Measurements from ENCODE around the gene KLF7. TPM values are rescaled to one million over a fixed set of nuclear protein-coding genes. Genes with fewer than 3 reads are reported as not detected.

KLF7 gene
- total and polyA plus RNA-seq, 9 of the 15 experiments (the other 6 are each of a cell fraction or from before 2014, with no cell fraction given), result 0.04 to 0.54 (median 0.07) TPM

DNA sequence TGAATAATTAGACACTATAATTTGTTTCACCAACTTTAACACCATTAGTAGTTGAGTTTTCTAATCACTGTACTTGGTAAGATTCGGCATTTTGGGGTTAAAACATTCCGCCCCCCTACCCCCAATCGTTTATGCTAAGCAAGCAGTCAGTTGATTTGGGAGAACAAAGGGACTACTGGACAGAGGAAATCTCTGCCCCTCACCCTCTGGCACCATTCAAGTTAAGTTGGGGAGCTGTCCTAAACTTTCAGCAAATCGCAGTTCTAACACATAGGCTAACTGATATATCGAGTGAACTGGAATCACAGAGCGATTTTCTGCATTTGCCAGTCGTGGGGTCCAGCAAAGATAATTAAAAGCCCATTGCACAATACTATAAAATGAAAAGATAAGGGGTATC lies 5.6 kb downstream of the KLF7 start (continued):
- no peak for TF ChIP-seq ZNF512 (tag; IDR thresholded peaks at IDR 0.05)

- no peaks in the 10 kb centered on the region for H3K79me2 ChIP-seq (ENCODE audit: control insufficient read depth, insufficient read depth, low read length)
- POLR2A ChIA-PET, result no interaction called here
- H3K27ac ChIP-seq (ENCODE audit: extremely low read depth, low read depth, low read length), result no peak overlapping the region
- H3K27me3 ChIP-seq (ENCODE audit: control insufficient read depth in 2 of 2, insufficient read depth in 2 of 2, low read length in 2 of 2), result peaks cover 8 to 13% of the 10 kb centered on the region in 2 experiments; a peak in 3 of 5 replicates
- H3K4me3 ChIP-seq, result no peak overlapping the region
- DNase-seq (ENCODE audit: extremely low read depth in 1 of 4, low spot score in 3 of 4) (no peak), FAIRE-seq (no peak), ATAC-seq (no peak)
- H3K4me1 ChIP-seq (replicated peaks in 1 of 2; ENCODE audit: control insufficient read depth in 2 of 2, insufficient read depth in 2 of 2, low read length in 2 of 2), result no peaks in the 10 kb centered on the region
- no peaks in the 10 kb centered on the region for H3K9me3 ChIP-seq (replicated peaks; ENCODE audit: control insufficient read depth, insufficient read depth, low read depth, low read length)
- no peak overlapping the region for H3K4me2 ChIP-seq (ENCODE audit: insufficient read depth, low read length)
- in situ Hi-C loops (cut with MboI), result no loop called here
- H3K9me1 ChIP-seq (ENCODE audit: control insufficient read depth, insufficient read depth, low read length), result no peaks in the 10 kb centered on the region
- H2AFZ ChIP-seq (ENCODE audit: low read depth, low read length), result no peak overlapping the region
- no peaks in the 10 kb centered on the region for H3K36me3 ChIP-seq (ENCODE audit: control insufficient read depth, insufficient read depth, low read length)
- CTCF ChIA-PET (ENCODE audit: low intra/inter-chr PET ratio), result no interaction called here
- BruUV-seq (replicated peaks), result no TSS peak
- WGBS (ENCODE audit: insufficient coverage, low coverage, missing lambda C conversion rate), result 0% methylated on average over 3 of the region's 4 CpGs
- intact Hi-C loops (cut with micrococcal nuclease), result no loop called here
- no peak overlapping the region for H3K9ac ChIP-seq (ENCODE audit: insufficient read depth in 1 of 2, low read depth in 2 of 2, low read length in 2 of 2)
- H4K20me1 ChIP-seq (replicated peaks; ENCODE audit: control insufficient read depth, insufficient read depth, low read length), result no peaks in the 10 kb centered on the region
- TF ChIP-seq, protein P1, sequence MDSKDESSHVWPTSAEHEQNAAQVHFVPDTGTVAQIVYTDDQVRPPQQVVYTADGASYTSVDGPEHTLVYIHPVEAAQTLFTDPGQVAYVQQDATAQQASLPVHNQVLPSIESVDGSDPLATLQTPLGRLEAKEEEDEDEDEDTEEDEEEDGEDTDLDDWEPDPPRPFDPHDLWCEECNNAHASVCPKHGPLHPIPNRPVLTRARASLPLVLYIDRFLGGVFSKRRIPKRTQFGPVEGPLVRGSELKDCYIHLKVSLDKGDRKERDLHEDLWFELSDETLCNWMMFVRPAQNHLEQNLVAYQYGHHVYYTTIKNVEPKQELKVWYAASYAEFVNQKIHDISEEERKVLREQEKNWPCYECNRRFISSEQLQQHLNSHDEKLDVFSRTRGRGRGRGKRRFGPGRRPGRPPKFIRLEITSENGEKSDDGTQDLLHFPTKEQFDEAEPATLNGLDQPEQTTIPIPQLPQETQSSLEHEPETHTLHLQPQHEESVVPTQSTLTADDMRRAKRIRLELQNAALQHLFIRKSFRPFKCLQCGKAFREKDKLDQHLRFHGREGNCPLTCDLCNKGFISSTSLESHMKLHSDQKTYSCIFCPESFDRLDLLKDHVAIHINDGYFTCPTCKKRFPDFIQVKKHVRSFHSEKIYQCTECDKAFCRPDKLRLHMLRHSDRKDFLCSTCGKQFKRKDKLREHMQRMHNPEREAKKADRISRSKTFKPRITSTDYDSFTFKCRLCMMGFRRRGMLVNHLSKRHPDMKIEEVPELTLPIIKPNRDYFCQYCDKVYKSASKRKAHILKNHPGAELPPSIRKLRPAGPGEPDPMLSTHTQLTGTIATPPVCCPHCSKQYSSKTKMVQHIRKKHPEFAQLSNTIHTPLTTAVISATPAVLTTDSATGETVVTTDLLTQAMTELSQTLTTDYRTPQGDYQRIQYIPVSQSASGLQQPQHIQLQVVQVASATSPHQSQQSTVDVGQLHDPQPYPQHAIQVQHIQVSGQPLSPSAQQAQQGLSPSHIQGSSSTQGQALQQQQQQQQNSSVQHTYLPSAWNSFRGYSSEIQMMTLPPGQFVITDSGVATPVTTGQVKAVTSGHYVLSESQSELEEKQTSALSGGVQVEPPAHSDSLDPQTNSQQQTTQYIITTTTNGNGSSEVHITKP (IDR thresholded peaks at IDR 0.05; ENCODE audit: partially characterized antibody), result no peak
- TF ChIP-seq TARDBP (IDR thresholded peaks at IDR 0.05) (no peak), THRAP3 (IDR thresholded peaks at IDR 0.05; ENCODE audit: borderline replicate concordance) (no peak), SMARCC2 (IDR thresholded peaks at IDR 0.05; ENCODE audit: low read depth) (no peak), SRSF1 (IDR thresholded peaks at IDR 0.05; ENCODE audit: low read depth, low read length) (no peak), ZNF395 (CRISPR knock-in tag; IDR thresholded peaks at IDR 0.05) (no peak), ZNF311 (CRISPR knock-in tag; IDR thresholded peaks at IDR 0.05) (no peak), MEF2D (tag; conservative IDR thresholded peaks at IDR 0.05; ENCODE audit: low read depth) (no peak), ZNF644 (tag; IDR thresholded peaks at IDR 0.05; ENCODE audit: low read depth) (no peak), ZNF347 (CRISPR knock-in tag; IDR thresholded peaks at IDR 0.05; ENCODE audit: low read depth) (no peak), TCFL5 (CRISPR knock-in tag; conservative IDR thresholded peaks at IDR 0.05) (no peak), RFX5 (IDR thresholded peaks at IDR 0.05; ENCODE audit: low read depth, low read length) (no peak), NR2F6 (CRISPR knock-in tag; IDR thresholded peaks at IDR 0.05) (no peak)
- TF ChIP-seq, protein P2, sequence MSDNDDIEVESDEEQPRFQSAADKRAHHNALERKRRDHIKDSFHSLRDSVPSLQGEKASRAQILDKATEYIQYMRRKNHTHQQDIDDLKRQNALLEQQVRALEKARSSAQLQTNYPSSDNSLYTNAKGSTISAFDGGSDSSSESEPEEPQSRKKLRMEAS (CRISPR knock-in tag; IDR thresholded peaks at IDR 0.05), result no peak
Measured at GRCh38 chr2:207159002-207159401, 6.7 kb downstream of the KLF7 start.
